Measurements from ENCODE around the gene COL4A4. TPM values are rescaled to one million over a fixed set of nuclear protein-coding genes. Genes with fewer than 3 reads are reported as not detected.

Gene COL4A4
- total and polyA plus RNA-seq, 2 of the 4 experiments (the other 2 are of a cell fraction): 0.02 TPM; not detected in 1

GRCh38 chr2:227152093-227152766 lies 11.8 kb downstream of the COL4A4 start:
- no peak overlapping the region for H3K4me2 ChIP-seq (ENCODE audit: low read depth, low read length)
- no peak overlapping the region for H3K4me3 ChIP-seq (ENCODE audit: insufficient read depth, low read depth, low read length)
- dilution Hi-C loops (cut with HindIII; ENCODE audit: low sequenced_read_pairs, unreplicated experiment) (no loop called here), intact Hi-C loops (cut with micrococcal nuclease) (no loop called here), in situ Hi-C loops (cut with MboI; ENCODE audit: low sequenced_read_pairs) (no loop called here)
- H4K20me1 ChIP-seq (ENCODE audit: insufficient read depth, low read length): no peaks in the 10 kb centered on the region
- ChIA-PET POLR2A (ENCODE audit: unreplicated experiment) (no interaction called here), CTCF (no interaction called here)
- no CpG with 5 or more reads among the region's 2 CpGs for WGBS, 2 experiments (ENCODE audit: extremely low coverage in 2 of 2, insufficient read length in 1 of 2)
- H2AK9ac ChIP-seq (replicated peaks; ENCODE audit: low read depth, low read length, poor library complexity): no peak overlapping the region
- no peak overlapping the region for H3K23ac ChIP-seq (ENCODE audit: low read depth, low read length)
- no peaks in the 10 kb centered on the region for H3K4me1 ChIP-seq (ENCODE audit: control insufficient read depth, insufficient read depth, low read length)
- H3K18ac ChIP-seq (ENCODE audit: low read depth, low read length): no peak overlapping the region
- H4K91ac ChIP-seq (ENCODE audit: insufficient read depth, low read depth, low read length): no peak overlapping the region
- H3K14ac ChIP-seq (replicated peaks; ENCODE audit: low read depth, low read length): no peak overlapping the region
- no peak overlapping the region for H4K5ac ChIP-seq (ENCODE audit: low read depth, low read length)
- H4K8ac ChIP-seq (ENCODE audit: low read depth in 2 of 2, low read length in 2 of 2): no peak overlapping the region
- H2BK120ac ChIP-seq (ENCODE audit: low read depth, low read length): no peak overlapping the region
- peaks cover 2% of the 10 kb centered on the region for H3K27me3 ChIP-seq (ENCODE audit: control insufficient read depth, insufficient read depth, low read length)
- BruUV-seq (replicated peaks): no TSS peak
- no peak overlapping the region for H3K4ac ChIP-seq (ENCODE audit: low read depth, low read length)
- no peaks in the 10 kb centered on the region for H3K36me3 ChIP-seq (ENCODE audit: control insufficient read depth, insufficient read depth, low read length)
- H2BK15ac ChIP-seq (ENCODE audit: low read depth, low read length): no peak overlapping the region
- H3K79me1 ChIP-seq (ENCODE audit: low read depth in 1 of 2, low read length in 2 of 2): no peaks in the 10 kb centered on the region
- no peak overlapping the region for H2AFZ ChIP-seq (replicated peaks; ENCODE audit: low read length, poor library complexity)
- no peak overlapping the region for H3K27ac ChIP-seq (ENCODE audit: insufficient read depth, low read length)
- no peak overlapping the region for H3K9ac ChIP-seq (ENCODE audit: low read depth, low read length)
- no peak overlapping the region for H3K56ac ChIP-seq (ENCODE audit: extremely low read depth, insufficient read depth, low read length)
- ATAC-seq (ENCODE audit: low read depth) (no peak), DNase-seq (no peak)
- no peaks in the 10 kb centered on the region for H3K9me3 ChIP-seq (ENCODE audit: control insufficient read depth, insufficient read depth, low read length)
- H2BK20ac ChIP-seq (ENCODE audit: low read depth, low read length): no peak overlapping the region
- TF ChIP-seq ELK1 (IDR thresholded peaks at IDR 0.05; ENCODE audit: borderline replicate concordance, low read depth, low read length) (no peak), MAFK (IDR thresholded peaks at IDR 0.05; ENCODE audit: low read depth, low read length) (no peak), MAZ (IDR thresholded peaks at IDR 0.05; ENCODE audit: borderline replicate concordance, low read depth, low read length) (no peak), POLR2A (IDR thresholded peaks at IDR 0.05; ENCODE audit: low read depth, low read length) (no peak), FOS (IDR thresholded peaks at IDR 0.05; ENCODE audit: low read depth, low read length) (no peak), RAD21 (IDR thresholded peaks at IDR 0.05; ENCODE audit: low read length) (no peak), CTCF (conservative IDR thresholded peaks at IDR 0.05; ENCODE audit: low read depth, low read length) (no peak), BHLHE40 (IDR thresholded peaks at IDR 0.05; ENCODE audit: low read depth, low read length) (no peak), NFE2L2 (IDR thresholded peaks at IDR 0.05; ENCODE audit: low read depth, low read length) (no peak), RCOR1 (IDR thresholded peaks at IDR 0.05; ENCODE audit: insufficient replicate concordance, low read length) (no peak), USF2 (IDR thresholded peaks at IDR 0.05; ENCODE audit: low read depth, low read length) (no peak), RFX5 (IDR thresholded peaks at IDR 0.05; ENCODE audit: low read depth, low read length) (no peak), CHD1 (IDR thresholded peaks at IDR 0.05; ENCODE audit: low read depth, low read length) (no peak), CEBPB (IDR thresholded peaks at IDR 0.05; ENCODE audit: low read depth, low read length) (no peak)
- H3K9me1 ChIP-seq (ENCODE audit: insufficient read depth, low read length): no peaks in the 10 kb centered on the region
- H2AK5ac ChIP-seq (ENCODE audit: low read depth, low read length): no peak overlapping the region
- H2BK5ac ChIP-seq (ENCODE audit: low read depth, low read length, poor library complexity, severe bottlenecking): no peak overlapping the region
